Measurements from ENCODE around the gene HTR4.

The HTR4 gene

DNA sequence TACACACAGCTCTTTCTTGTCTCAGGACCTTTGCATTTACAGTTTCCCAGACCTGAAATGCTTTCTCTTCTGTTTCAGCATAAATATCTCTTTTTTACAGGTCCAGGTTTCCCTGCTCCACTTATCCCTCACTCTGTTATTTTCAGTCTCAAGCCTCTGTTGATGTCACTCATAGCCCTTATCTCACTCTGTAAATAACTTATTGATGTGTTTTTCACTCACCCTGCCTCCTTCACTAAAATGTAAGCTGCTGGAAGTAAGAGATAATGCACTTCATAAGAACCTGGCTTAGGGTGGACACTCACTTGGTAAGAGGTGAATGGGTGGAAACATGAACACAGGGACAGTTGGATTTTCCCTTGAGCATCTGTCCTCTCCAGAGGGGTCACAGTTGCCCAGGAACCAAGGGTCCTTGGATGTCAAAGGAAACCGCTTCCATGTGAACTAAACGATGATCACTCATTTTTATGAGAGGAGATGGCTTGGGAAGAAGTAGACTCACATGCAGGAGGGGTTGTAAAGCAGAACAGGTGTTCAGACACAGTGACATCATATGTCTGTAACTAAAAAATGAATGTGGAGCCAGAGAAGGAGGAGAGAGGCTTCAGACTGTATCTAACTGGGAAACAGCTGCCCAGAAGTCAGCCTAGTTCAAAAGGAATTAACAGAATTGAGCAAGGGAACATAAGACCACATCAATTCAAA, 5.5 kb upstream of the HTR4 start:
- no peak for DNase-seq

GRCh38 chr5:148653291-148653835, 964 bp downstream of the HTR4 start:
- no peak for DNase-seq

- no peak for DNase-seq
These were observed 2.8 kb downstream of the HTR4 start for GRCh38 chr5:148651528-148651927.

- no peak for DNase-seq
These were observed 8.8 kb downstream of the HTR4 start for GRCh38 chr5:148645527-148645926.

DNA sequence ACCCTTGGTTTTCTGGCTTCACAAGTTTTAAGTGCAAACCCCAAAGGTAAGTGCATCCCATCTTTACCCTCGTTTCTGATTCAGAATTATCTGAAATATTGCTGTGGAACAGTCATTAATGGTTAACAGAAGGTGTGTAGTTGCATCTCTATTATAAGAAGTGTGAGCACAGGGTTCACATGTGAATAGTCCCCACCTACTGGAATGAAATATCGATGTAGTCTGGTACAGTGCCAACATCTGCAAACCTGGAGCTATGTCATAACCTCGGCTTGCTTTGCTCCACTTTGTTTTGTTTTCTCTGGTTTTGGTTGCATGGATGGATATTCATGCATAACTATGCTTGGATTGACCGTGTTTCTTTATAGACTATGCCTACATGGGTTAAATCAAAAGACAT, 12.6 kb downstream of the HTR4 start:
- no peak for DNase-seq

DNA sequence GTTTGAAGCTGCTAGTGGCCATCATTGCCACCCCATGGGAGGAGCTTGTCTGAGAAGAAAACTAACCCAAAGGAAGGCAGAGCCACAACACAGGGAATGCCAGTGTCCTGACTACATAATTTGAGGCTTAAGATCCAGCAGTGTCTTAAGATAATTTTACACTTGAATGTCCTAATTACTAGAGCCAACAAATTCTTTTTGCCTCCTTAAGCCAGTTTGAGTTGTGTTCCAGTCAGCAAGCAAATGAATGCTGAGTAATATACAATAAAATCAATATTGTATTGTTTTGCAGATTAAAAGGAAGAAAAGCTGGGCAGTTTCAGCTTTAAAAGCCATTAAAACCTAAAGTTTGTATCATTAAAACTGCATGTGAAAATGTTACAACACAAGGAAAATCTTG, 13.9 kb downstream of the HTR4 start:
- no peak for DNase-seq

DNA sequence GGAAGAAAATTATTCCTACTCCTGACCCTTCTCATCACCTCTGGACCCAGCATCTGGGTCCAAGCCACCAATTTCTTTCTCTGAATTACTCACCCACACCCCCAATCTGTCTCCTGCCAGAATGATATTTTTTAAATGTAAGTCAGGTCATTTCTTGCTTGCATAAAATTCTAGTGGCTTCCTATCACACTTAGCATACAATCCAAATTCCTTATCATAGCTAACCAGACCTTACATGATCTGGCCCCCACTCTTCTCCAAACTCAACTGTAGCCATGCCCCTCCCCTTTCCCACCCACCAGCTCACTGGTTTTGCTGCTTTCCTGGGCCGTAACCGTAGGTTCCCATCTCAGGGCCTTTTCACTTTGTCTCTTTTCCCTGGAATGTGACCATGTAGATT, 15.2 kb downstream of the HTR4 start:
- no peak for DNase-seq

DNA sequence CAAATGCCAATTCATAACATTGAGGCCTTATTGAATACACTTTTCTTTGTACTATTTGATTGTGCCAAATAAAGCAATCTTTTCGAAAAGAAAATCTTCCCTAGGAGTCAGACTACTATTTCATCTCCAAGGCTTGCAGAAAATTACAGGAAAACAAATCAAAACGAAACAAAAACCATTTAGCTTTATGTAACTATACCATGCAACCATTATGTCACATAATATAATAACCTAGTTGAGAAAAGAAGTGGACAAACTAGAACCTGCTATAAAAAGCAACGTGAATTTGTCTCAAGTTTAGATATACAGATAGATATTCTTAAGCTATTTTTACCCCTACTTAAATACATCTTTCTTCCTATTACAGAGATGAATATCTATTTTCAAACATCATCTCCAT, 18.0 kb downstream of the HTR4 start:
- no peak for DNase-seq

DNA sequence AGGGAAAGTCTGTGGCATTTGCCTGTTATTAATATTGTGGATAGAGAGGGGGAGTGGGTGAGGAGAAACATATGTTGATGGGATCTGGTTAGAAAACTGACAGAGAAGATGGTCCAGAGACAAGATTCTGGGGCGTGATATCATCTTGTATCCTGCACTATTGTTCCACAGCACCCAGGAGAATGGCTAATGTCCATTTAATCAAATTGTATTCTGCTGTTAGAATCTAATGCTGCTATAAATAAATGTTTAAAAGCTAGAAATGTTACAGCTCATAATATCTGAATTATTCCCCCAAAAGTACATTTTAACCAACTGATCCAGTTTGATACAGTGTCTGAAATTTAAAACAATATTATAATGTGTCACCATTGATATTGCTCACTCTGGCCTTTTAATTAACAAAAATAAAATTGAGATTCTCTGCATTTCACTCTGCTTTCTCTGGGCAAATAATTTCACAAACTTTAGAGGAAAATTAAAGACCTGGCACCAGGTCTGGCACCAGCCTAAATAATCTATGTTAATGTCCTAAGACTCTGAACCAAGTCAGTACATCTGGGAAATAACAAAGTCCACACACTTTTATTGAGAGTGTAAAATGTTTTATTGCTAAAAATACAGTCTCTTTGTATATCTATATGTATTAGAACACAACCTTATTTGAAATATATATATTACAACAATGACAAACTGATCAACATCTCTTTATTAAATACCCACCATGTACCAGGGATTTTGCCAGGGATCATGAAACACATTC, 18.8 kb downstream of the HTR4 start:
- DNase-seq = no peak

- no peak for DNase-seq
These were observed 21.3 kb downstream of the HTR4 start for GRCh38 chr5:148633067-148633377.

GRCh38 chr5:148632255-148633066, 21.9 kb downstream of the HTR4 start:
- no peak for DNase-seq

DNA sequence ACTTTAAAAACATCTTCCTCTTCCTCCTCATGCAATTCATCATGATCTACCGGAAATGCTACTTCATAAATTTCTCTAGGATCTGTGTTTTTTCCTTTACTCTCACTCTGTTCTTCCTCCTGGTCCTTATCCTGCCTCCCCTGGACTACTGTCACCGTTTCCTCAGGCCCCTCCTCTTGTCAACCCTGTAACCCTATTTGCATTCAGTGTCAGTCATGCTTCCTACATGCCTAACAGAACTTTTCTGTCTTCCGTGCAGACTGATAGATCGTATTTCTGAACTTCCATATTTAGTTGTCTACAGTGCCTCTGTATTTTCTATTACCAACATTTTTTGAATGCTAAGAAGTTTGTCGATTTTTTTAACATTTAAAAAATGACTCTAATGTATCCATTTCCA, 27.3 kb downstream of the HTR4 start:
- no peak for DNase-seq

DNA sequence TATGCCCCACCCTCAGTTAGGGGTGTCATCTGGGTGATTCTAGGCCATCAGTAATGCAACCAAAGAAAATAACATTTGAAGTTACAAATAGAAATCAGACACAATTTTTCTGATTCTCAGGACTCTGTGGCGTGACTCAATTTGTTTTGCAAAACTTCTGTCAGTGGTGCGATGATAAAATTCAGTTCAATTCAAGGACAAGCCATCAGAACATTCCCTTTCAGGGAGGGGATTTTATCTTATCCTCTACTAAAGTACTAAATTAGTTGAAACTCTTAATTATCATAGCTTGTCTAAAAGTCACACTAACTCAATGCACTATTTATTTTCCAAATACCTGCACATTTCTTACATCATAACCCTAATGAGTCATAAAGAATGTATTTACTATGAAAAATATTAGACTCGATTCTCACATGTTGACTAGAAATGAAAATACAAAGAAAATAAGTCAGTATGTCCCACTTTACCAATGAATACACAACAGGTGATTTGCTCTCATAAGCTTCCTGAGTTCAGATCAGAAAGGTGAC, 28.2 kb downstream of the HTR4 start:
- DNase-seq = no peak

DNA sequence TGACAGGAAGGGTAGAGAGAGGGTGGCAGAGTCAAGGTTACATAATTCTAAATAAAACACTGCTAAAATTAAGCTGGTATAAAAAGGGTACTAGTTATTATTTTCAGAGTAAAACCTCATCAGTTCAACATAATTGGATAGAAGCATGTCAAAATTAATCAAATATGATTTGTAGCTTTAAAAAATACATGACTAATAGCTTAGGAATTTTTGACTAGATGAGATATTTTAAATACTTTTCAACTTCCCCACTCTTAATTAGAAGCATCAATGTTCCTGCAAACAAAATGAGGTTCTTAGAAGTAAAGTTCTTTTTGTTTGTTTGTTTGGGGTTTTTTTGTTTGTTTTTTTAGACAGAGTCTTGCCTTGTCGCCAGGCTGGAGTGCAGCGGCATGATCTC, 29.1 kb downstream of the HTR4 start:
- no peak for DNase-seq

DNA sequence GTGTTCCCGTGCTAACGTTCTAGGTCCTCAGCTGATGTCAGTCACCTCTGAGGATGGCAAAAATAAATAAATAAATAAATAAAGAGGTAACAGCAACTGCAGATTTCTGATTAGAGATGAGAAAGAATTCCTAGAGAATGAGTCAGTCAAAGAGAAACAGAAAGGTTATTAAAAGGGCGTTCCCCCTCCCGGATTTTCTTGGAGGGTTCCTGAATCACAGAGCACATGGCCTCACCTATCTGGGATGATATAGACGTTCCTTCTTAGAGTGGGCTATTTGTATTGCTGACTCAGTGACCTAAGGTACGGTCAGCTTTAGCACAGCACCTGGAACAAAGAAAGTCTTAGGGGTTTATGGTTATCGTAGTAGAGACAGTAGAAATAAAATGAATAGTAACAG, 30.6 kb downstream of the HTR4 start:
- no peak for DNase-seq

DNA sequence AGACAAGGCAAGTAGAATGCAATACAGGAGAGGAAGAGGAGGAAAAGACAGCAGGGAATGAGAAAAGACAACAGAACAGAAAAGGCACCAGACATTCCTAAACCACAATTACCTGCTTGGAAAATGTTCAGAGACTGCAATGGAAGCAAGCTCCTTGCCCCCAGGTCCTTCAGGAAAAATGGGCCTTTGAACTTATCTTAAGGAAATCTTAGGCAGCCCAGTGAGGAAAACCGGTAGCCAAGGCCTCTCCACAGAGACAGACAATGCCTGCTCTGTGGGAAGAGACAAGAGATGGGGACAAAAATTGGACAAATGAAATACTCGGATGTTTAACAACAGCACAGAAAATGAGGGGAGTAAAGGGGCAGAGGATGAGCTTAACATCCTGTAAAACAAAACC, 31.2 kb downstream of the HTR4 start:
- no peak for DNase-seq

- no peak for DNase-seq
These were observed 33.6 kb downstream of the HTR4 start for GRCh38 chr5:148620696-148621095.

DNA sequence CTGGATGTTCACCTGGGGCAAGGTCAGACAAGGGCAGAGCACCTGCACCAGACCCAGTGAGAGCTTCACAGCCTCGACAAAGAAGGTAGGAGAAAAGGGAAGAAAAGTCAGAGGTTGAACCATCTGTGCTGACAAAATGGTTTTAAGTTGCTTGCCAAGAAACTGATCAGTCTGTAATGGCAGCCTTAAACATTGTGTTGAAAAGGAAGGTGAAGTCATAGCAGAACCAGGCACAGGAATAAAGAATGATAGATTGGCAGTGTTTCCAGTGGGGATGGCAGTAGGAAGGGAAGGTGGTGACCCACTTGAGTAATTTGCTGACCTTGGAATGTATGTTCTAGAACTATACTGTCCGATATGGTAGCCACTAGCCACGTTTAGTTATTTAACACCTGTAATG, 34.2 kb downstream of the HTR4 start:
- no peak for DNase-seq

DNA sequence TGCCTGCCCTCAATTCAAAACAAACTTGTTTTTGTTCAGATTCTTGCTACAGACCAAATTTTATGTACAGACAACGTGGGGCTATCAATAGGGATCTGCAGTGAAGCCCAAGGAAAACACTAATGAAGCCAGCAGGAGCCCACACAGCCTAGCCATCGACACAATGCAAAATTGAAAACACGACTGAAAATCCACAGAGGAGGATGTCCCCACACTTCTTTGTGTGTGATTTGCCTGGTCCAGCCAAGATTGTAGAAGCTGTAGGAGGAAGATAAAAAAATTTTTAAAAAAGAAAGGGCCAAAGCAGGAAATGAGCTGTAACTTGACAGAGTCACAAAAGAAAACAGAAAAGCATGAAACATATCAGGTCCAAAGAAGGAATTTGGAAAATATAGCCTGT, 34.8 kb downstream of the HTR4 start:
- no peak for DNase-seq

- DNase-seq = no peak
These were observed 38.6 kb downstream of the HTR4 start for GRCh38 chr5:148615644-148616275.

DNA sequence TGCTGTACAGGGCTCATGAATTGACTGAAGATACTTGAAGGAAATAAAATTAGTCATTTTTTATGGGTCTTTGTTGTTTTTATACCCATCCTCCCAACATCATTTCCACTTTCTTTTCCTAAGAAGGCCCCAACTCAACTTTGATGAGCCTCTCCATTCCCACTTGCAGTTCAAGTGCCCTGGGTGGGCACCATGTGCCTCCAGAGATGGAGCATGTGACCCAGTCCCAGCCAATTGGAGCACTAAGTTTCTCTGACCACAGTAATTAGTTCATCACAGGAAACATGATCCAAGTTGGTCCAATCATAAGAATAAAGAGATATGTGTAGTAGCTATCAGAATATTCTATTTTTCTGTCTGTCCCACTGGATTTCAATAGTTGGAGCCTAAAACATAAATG, 46.9 kb downstream of the HTR4 start:
- no peak for DNase-seq

- no peak for DNase-seq
These were observed 48.0 kb downstream of the HTR4 start for GRCh38 chr5:148606296-148606695.

GRCh38 chr5:148599187-148599586, 55.1 kb downstream of the HTR4 start:
- DNase-seq = no peak
